ENCODE measurements around the gene PEAK1.

The PEAK1 gene

DNA sequence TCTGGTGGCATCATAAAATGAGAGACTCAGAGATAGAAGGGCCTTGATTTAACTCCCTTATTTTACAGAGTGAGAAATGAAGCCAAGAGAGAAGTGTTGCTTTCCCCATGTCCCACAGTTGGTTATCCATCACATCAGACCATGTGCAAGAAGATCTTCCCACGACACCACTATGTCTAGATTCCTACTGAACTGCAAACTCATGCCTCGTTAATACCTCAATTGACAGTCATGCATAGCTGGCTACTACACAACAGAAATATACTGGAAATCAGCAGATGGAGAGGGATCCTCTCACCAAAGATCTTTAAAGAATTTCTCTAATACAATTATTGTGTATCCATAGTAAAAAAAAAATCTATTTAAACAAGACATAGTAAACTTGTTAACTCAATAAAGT is 33.3 kb downstream of the PEAK1 start:
- no peaks in the 10 kb centered on the region for H3K79me2 ChIP-seq (ENCODE audit: insufficient read depth, low read depth)
- H3K4me2 ChIP-seq, result no peak overlapping the region
- no peak overlapping the region for H3K4me3 ChIP-seq (IDR thresholded peaks at IDR 0.05; ENCODE audit: insufficient read depth, low read depth, low read length)
- H2AFZ ChIP-seq (ENCODE audit: low read depth), result no peak overlapping the region
- no peaks in the 10 kb centered on the region for H3K36me3 ChIP-seq (ENCODE audit: insufficient read depth)
- H3K27ac ChIP-seq, result no peak overlapping the region
- no peak overlapping the region for H3K9ac ChIP-seq
- no peaks in the 10 kb centered on the region for H3K27me3 ChIP-seq (ENCODE audit: insufficient read depth, low read depth)
- TF ChIP-seq, protein P1, sequence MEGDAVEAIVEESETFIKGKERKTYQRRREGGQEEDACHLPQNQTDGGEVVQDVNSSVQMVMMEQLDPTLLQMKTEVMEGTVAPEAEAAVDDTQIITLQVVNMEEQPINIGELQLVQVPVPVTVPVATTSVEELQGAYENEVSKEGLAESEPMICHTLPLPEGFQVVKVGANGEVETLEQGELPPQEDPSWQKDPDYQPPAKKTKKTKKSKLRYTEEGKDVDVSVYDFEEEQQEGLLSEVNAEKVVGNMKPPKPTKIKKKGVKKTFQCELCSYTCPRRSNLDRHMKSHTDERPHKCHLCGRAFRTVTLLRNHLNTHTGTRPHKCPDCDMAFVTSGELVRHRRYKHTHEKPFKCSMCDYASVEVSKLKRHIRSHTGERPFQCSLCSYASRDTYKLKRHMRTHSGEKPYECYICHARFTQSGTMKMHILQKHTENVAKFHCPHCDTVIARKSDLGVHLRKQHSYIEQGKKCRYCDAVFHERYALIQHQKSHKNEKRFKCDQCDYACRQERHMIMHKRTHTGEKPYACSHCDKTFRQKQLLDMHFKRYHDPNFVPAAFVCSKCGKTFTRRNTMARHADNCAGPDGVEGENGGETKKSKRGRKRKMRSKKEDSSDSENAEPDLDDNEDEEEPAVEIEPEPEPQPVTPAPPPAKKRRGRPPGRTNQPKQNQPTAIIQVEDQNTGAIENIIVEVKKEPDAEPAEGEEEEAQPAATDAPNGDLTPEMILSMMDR (conservative IDR thresholded peaks at IDR 0.05; ENCODE audit: low read depth, low read length), result no peak
- no peaks in the 10 kb centered on the region for H3K4me1 ChIP-seq (ENCODE audit: low read depth, poor library complexity, severe bottlenecking)
- H4K20me1 ChIP-seq (ENCODE audit: insufficient read depth), result no peaks in the 10 kb centered on the region

DNA sequence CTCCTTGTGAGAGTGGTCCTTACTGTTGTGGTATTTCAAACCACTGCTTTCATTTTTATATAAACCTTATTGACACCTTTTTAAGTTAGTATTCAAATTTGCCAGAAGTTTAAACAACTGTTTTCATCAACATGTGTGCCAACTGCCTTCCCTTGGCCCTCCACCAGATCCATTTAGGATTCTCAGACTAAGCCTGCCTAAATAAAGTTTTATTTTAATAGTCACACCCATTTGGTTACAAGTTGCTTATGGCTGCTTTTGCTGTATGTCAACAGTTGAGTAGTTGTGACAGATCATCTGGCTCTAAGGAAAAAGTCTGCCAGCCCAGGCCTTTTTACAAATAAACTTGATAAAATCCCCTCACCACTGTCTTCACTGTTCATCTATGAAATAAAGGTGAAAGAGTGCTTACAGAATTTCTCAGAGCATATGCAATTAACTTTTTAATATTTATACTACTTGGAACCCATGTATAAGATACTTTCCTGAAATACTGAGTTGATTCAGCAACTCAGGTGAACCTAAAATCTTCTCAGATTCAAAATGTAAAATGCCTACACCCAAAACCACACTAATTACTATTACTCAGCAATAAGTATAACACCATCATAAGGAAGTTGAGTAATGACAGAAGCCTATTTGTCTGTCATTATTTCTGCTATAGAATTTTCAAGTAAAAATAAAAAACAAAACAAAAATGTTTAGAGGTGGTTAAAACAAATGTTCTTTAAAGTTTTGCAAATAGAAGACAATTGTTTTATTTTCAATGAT is 35.1 kb downstream of the PEAK1 start:
- Histone ChIP-seq H3K4me1 (ENCODE audit: low read depth, poor library complexity, severe bottlenecking) (no peaks in the 10 kb centered on the region), H3K4me2 (no peak overlapping the region), H2AFZ (ENCODE audit: low read depth) (no peak overlapping the region), H3K79me2 (ENCODE audit: insufficient read depth, low read depth) (no peaks in the 10 kb centered on the region), H3K36me3 (ENCODE audit: insufficient read depth) (no peaks in the 10 kb centered on the region), H3K27me3 (ENCODE audit: insufficient read depth, low read depth) (no peaks in the 10 kb centered on the region), H3K9ac (no peak overlapping the region), H4K20me1 (ENCODE audit: insufficient read depth) (no peaks in the 10 kb centered on the region), H3K4me3 (IDR thresholded peaks at IDR 0.05; ENCODE audit: insufficient read depth, low read depth, low read length) (no peak overlapping the region), H3K27ac (no peak overlapping the region)
- TF ChIP-seq, protein P1 (conservative IDR thresholded peaks at IDR 0.05; ENCODE audit: low read depth, low read length), result no peak

DNA sequence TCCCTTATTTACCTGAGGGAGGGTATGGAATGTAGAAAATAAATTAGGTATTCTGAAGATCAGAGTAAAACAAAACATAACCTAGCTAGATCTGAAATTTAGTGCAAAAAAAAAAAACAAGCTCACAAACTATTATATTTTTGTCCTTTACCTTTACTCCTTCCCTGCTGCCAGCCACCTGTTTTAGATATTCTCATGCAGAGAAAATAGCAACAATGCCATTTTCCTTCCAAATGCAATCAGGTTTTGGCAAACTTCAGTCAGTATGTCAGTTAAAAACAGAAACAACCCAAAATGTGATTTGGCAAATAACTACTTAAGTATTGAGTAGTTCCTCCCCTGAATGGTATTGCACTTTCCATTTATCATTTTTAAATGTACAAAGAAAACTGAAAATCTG is 35.8 kb downstream of the PEAK1 start:
- H2AFZ ChIP-seq (ENCODE audit: low read depth), result no peak overlapping the region
- no peak overlapping the region for H3K4me2 ChIP-seq
- TF ChIP-seq, protein P1 (conservative IDR thresholded peaks at IDR 0.05; ENCODE audit: low read depth, low read length), result no peak
- H3K9ac ChIP-seq, result no peak overlapping the region
- no peaks in the 10 kb centered on the region for H3K4me1 ChIP-seq (ENCODE audit: low read depth, poor library complexity, severe bottlenecking)
- H3K27me3 ChIP-seq (ENCODE audit: insufficient read depth, low read depth), result no peaks in the 10 kb centered on the region
- H3K79me2 ChIP-seq (ENCODE audit: insufficient read depth, low read depth), result no peaks in the 10 kb centered on the region
- H3K36me3 ChIP-seq (ENCODE audit: insufficient read depth), result no peaks in the 10 kb centered on the region
- H3K27ac ChIP-seq, result no peak overlapping the region
- no peaks in the 10 kb centered on the region for H4K20me1 ChIP-seq (ENCODE audit: insufficient read depth)
- no peak overlapping the region for H3K4me3 ChIP-seq (IDR thresholded peaks at IDR 0.05; ENCODE audit: insufficient read depth, low read depth, low read length)

DNA sequence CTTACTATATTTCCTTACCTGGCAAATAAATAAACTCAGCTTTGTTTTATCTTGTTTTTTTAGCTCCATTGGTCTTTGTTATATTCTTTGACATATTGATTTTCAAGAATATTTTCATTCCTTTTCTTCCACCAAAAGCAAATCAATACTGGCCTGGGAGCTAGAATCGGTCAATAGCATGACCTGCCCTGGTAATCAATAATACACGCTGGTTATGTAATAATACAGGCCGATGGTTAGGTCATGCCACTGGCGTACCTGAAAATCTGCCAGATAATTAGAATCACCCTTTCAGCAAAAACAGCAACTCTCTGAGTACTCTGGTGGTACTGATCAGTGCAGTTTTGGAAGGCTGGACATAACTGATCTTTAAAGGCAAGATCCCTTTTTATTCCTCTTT is 39.9 kb downstream of the PEAK1 start:
- TF ChIP-seq, protein P1 (conservative IDR thresholded peaks at IDR 0.05; ENCODE audit: low read depth, low read length), result no peak
- no peaks in the 10 kb centered on the region for H3K79me2 ChIP-seq (ENCODE audit: insufficient read depth, low read depth)

More for the DNA sequence above, 39.9 kb downstream of the PEAK1 start:
- Histone ChIP-seq H3K9ac (no peak overlapping the region), H4K20me1 (ENCODE audit: insufficient read depth) (no peaks in the 10 kb centered on the region), H3K27me3 (ENCODE audit: insufficient read depth, low read depth) (no peaks in the 10 kb centered on the region), H3K4me3 (IDR thresholded peaks at IDR 0.05; ENCODE audit: insufficient read depth, low read depth, low read length) (no peak overlapping the region), H3K4me1 (ENCODE audit: low read depth, poor library complexity, severe bottlenecking) (no peaks in the 10 kb centered on the region), H2AFZ (ENCODE audit: low read depth) (no peak overlapping the region), H3K36me3 (ENCODE audit: insufficient read depth) (no peaks in the 10 kb centered on the region), H3K27ac (no peak overlapping the region), H3K4me2 (no peak overlapping the region)

Measured in KMS-11 (cell line).